ENCODE measurements around the gene CASZ1.

Gene CASZ1

GRCh38 chr1:10824821-10825540, 28.5 kb upstream of the CASZ1 start:
- DNase-seq = no peak

- DNase-seq = no peak
Observed at GRCh38 chr1:10823000-10823401, 26.6 kb upstream of the CASZ1 start.

DNA sequence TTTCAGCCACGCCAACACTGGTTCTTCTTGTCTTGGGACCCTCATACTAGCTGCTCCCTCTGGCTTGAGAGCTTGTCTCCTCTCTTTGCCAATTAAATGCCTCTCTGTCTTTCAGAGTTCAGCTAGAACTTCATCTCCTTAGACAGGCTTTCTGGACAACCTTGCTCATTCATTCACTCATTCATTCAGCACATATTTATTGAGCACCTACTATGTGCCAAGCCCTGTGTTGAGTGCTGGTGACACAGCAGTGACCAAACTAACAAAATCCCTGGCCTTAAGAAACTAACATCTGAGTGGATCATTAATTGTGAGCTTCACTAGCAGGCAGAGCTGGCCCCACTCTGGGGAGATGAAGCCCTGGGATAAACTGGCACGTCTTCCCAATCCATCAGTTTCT, 24.9 kb upstream of the CASZ1 start:
- DNase-seq = no peak

GRCh38 chr1:10820422-10820821, 24.0 kb upstream of the CASZ1 start:
- DNase-seq = no peak

GRCh38 chr1:10819198-10819901, 22.9 kb upstream of the CASZ1 start:
- no peak for DNase-seq

- no peak for DNase-seq
Observed at GRCh38 chr1:10818262-10819197, 22.1 kb upstream of the CASZ1 start.

DNA sequence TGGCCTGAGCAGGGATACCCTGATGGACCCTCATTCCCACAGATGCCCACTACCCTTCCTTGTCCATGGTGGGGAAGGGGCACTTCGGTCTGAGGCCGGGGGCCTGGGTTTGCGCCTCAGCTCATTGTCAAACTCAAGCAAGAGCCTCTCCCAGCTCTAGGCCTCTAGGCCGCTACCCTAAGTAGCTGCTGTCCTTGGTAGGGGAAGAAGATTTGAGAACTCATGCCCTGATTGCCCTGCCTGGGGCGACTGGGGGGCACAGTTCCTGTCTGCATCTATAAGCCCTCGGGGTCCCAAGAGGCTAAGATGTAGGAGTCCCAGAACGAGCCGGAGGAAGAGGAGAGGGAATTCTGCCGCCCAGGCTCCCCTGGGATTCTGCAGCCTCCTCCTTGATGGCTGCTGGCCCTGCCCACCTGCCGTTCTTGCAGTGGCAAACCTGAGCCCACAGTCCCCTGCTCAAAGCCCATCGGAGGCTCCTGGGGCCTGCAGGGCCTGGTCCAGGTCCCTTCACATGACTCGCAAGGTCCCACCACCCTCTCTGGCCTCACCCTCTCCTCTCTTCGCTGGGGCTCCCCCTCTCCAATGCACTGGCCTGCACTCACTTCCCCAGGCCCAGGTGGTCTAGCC, 20.4 kb upstream of the CASZ1 start:
- DNase-seq = no peak

DNA sequence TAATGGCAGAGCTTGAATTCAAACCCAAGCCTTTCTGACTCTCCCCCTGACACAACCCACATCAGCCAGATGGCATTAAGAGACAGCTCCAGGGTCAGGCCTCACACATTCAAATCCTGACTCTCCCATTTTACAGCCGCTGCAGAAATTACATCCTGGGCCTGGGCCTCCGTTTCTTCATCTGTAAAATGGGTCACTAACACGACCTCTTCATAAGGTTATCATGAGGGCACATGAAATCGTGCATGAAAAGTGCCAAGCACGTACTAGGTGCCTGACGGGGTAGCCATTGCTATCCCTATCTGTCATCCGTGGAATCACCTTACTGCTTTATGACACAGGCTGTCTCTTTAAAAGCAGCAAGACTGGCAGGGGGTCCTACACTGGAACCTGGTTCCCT, 19.8 kb upstream of the CASZ1 start:
- no peak for DNase-seq

DNA sequence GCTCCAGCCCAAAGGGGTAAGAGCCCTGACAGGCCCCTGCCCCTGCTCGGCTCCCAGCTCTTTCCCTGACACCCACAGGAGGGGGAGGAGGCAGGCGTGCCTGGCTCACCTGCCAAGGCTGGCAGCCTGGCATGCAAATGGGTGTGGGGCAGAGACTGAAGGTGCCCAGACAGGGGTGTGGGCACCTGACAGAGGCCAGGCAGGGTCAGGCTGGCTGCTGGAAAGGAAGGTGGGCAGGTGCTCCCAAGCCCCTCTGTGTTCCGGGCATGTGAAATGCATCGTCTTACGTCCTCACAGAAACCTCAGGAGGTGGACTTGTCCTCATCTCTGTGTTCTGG, 19.4 kb upstream of the CASZ1 start:
- no peak for DNase-seq

DNA sequence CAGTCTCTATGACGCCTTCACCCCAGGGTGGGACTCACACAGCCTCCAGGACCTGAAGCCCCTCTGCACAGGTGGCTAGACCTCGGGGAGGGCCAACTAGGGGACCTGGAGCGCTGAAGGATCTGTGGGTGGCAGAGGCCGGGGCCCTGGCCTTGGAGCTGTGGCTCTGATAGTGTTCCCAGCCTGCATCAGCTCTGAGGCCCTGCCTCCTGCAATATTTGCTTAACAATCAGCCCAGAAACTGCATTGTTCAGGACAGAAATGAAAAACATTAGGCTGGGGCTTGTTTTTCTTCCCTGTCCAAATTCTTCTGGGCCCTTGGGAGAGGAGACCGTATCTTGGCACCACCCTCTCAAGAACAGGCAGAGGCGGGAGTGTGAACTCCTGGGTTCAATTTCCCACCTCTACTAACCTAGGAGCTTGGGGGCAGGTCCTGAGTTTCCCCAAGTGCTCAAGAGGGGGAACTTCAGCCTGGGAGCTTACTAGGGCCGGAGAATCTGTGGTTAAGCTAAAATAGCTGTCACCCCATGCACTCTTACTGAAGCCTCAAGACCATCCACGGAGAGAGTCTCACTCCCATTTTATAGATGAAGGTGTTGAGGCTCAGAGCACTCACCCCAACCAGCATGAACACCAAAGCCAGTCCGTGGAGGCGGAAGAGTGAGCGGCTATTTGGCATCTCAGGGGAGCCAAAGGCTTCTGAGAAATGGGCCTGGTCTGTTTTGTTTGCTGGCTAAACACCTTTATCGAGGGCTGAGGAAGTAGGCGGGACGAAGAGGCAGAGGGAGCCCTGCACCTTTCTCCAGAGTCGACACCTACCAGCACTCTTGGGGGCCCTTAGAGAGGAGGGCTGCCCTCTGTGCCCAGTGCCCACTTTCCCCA, 18.8 kb upstream of the CASZ1 start:
- no peak for DNase-seq

DNA sequence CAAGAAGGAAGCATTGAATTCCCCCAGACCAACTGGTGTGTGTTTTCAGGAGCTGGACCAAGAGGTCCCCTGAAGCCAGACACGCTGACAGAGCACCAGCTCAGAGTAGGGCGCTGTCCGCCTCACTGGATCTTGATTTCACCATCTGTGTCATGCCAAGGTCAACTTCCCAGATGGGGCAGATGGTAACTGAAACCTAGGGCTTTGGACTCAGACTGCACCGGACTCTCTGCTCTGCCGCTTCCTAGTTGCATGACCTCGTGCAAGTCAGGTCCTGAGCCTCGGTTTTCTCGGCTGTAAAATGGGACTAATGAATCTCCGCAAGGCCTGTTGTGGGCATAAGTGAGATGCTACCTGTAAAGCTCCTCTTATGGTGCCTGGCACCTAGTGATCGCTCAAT, 17.9 kb upstream of the CASZ1 start:
- DNase-seq = no peak

- no peak for DNase-seq
Observed at GRCh38 chr1:10813799-10814198, 17.4 kb upstream of the CASZ1 start.

DNA sequence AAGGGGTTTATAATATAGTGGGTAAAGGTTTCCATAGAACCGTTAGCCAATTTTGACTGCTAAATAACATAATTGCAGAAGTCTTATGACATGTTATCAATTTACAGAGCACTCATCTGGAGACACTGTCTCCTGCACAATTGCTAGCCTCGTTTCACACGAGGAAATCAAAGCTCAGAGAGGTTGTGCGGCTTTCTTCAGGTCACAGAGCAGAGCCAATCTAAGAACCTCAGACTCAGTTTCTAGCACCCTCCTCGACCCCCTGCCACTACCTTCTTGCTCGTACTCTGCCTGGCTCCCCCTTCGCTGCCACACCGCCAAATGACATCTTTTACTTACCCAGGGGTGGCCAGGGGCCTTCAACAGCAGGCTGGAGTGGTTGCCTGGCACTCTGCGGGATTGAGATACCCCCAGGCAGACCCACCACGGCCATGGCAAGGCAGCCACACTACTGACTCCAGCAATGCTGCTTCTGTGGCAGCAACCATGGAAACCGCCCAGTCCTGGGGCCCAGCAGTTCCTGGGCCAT, 16.0 kb upstream of the CASZ1 start:
- DNase-seq = no peak

GRCh38 chr1:10808441-10808840, 12.0 kb upstream of the CASZ1 start:
- DNase-seq = no peak

DNA sequence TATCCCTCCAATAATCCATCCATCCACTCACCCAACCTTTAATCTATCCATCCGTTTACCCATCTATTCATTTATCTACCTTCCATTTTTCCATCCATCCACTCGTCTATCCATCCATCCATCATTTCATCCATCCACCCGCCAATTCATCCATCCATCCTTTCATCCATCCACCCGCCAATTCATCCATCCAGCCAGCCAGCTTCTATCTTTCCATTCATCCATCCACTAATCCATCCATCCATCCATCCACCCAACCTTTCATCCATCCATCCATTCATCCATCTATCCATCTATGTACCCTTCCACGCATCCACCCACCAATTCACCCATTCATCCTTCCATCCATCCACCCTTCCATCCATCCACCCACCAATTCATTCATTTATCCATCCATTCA, 10.5 kb upstream of the CASZ1 start:
- DNase-seq = no peak

DNA sequence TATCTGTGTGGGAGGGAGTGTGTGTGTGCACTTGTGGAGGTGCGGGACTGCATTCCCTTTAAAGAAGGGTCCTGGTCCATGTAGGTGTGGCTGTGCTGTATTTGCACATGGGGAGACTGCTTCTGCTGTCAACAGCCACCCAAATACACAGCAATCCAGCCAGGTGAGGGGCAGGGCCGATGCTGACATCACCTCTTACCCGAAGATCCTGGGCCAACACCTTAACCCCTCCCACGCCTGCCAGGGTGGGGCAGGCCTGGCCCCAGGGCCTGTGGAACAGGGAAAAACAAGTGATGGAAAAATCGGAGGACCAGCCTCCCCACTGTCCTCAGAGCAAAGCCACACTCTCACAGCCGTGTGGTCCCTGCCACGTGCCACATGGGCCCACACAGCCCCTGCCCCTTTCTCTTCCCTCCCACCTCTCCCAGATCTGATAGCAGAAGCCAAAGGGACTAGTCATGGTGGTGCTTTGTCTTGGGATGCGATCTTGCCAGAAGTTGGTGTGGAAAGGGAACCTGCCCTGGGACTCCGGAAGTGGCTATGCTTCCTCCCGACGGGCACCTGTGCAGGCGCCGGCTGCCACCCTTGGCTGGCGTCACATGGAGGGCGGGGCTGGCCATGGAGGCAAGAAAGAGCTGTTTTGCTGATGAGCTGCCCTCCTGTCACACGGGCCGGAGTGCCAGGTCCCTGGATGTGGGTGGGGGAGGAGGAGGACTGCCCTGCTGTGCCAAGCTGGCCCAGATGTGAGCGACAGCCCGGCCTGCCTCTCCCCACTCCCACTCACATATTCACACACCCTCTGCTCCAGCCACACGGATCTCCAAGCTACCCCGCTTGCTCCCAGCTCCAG, 7.8 kb upstream of the CASZ1 start:
- no peak for DNase-seq

DNA sequence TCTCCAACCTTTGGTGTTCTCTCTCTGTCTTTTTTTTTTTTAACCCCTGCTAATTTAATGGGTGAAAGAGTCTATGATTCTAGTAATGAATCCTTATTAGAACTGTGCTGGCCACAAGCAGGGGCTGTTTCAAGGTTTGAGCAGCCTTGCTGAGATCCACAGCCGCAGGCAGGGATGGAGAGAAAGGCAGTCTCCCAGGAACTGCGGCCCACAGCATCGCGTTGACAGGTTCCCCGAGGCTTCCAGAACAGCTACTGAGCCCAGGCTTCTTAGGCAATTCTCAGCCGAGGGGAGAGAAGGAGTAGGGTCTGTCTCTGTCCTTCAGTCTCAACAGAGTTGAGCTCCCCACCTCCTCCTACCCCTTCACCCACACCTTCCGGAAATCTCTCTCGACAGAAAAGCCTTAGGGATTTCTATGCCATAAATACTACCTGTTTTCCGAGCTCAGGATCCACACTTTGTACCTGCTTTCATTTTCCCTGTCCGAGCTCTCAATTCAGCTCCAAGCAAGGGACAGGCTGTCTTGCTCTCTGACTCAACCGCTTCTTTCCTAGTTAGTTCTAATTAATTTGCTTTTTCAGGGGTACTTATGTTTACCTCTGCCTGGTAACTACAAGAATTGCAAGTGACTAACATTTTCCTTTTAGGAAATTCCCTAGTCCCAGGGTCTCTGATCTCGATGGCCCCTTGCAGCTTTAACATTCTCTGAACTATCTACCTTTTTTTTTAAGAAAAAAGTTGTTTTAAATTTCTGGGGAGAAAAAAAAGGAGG, 6.7 kb upstream of the CASZ1 start:
- no peak for DNase-seq

DNA sequence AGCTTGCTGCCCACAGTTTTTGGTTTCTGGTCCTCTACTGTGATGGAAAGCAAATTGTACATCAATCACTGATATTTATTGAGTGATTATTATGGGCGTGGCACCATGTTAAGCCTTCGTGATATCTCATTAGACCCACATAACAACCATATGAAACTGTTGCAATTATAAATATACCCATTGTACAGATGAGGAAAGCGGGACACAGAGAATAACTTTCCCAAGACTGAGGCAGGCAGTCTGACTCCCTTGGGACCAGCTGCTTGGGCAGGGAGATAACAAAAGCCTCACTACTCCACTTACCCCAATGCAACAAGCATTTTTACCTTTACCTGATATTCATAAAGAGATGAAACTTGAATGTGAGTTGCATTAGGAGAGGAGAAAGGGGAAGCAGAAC, 4.3 kb upstream of the CASZ1 start:
- no peak for DNase-seq

GRCh38 chr1:10799726-10800125, 3.3 kb upstream of the CASZ1 start:
- no peak for DNase-seq

All from hematopoietic multipotent progenitor cell treated with erythropoietin and hydrocortisone succinate and interleukin-3 and kit ligand, for 8 days (in vitro differentiated cells).